HG02623 (cell line): ENCODE results near the gene MAEA.

Experiments
- ATAC-seq: cut with Tn5 transposase; IDR thresholded peaks from one replicate; pipeline ENCODE4 v1.9.1; 2021; ENCODE audit warnings: moderate library complexity; ENCODE audit not compliant: unreplicated experiment

MAEA gene

DNA sequence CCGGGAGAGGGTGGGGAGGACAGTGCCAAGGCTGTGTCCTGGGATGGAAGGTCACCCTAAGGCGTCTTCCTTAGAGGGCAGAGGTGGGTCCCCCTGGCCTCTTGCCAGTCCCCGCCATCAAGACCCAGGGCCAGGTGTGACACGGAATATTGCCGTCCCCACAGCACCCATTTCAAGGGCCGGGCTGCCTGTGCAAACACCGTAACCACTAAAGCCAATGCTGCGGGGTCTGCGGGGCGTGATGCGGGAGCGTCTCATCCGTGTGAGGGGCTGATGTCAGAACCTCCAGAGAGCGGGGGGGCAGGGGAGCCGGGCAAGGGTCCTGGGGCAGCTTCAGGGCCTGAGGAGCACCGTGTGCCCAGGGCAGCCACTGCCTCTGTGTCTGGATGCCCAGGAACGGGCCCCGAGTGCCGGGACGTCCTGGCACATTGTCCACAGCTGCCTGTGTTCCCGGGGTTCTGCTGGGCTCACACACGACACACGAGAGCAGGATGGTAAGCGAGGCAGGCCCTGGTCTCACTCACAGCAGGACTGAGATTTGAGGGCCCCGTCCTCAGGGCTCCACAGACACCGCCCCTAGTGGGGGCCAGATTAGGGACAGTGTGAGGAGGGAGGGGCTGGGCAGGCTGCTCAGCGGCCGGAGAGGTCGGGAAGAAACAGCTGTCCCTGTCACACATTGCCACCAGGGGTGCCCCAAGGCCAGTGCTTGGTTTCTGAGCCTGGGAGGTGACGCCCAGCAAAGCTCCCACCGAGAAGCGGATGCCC lies 87.3 kb downstream of the MAEA start:
- ATAC-seq, result no peak

DNA sequence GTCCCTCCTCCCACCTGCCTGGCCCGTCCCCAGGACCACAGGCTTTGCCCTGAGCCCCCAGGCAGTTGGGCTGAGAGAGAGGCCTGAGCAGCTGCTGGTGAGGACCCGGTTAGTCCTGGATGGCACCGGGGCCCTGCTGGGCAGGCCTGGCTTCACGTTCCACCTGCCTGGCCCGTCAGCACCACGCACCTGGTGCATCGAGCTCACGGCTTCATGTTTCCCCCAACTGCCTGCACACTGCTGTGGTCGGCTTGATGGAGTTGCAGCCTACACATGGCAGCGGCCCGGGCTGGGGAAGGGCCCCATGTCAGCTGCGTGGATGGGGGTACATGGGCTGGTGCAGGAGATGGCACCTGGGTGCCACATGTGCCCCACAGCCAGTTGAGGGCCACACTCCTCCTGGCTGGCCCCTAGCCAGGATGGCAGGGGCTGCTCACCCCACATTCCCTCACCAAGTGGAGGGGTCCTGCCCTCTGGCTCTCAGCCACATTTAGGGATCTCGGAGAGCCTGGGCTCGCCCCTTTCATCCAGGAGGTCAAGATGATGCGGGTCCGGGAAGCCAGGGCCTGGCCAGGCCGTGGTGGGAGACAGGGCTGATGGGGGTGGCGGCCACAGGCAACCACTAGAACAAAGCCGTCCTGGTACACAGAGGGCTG lies 88.0 kb downstream of the MAEA start:
- no peak for ATAC-seq

DNA sequence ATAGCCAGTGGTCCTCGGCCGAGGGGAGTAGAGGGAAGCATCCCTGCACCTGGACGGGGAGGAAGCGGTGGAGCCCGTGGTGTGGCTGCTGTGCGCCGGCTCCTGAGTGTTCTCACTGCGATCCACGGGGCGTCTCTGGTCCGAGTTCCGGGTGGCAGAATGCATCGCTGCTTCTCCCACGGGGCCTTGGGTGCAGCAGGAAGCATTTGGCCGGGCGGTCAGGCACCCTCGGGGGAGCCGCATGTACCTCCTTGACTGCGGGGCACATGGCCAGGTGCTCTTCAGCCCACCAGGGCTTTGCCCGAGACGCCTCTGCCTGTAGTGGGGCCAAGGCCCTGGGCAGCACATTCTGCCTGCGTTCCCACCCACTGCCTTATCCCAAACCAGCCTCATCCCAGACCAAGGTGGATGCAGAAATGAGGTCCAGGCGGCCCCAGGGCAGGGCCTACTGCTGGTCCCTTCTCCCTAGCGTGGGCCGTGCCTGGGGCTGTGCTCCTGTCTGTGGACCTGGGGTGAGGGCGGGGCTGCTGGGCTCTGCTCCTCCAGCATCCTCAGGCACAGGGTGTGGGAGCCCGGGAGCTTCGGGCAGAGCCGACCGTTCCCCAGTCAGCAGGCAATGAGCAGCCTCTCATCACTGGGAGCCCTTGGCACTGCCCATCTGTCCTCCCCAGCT lies 89.0 kb downstream of the MAEA start:
- no peak for ATAC-seq

DNA sequence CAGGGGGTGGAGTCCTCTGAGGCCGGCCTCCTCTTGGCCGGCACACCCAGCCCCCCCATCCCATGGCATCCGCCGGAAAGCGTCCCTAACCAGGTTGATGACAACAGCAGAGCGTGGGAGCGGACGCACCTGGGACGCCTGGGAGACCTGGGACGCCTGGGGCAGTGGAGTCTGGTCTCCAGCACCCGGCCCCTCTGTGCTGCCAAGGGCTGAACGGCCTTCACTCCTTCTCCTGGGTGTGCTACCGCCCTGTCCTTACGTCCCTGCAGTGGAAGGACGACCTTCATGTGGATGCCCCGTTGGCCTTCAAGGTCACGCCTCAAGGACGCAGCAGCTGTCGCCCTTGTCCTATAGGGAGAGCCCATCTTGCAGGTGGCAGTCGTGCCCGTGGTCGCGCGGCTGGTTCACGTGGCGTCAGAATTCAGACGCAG lies 89.7 kb downstream of the MAEA start:
- no peak for ATAC-seq

DNA sequence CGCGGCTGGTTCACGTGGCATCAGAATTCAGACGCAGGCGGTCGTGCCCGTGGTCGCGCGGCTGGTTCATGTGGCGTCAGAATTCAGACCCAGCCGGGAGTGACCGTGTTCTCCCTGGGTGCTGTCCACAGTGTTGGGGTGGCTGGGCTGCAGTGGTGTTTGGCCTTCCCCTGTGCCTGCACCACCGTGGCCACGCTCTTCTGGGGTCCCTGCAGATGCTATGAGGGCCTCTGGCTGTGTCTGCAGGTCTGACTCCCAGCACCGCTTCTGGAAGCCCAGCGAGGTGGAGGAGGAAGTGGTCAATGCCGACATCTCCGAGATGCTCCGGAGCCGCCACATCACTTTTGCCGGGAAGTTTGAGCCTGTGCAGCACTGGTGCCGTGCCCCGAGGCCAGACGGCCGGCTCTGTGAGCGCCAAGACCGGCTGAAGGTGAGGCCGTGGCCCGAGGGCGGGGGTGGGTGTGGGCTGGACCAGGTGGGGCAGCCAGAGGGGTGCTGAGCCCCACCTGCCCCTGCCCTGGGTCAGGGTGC lies 90.2 kb downstream of the MAEA start:
- no peak for ATAC-seq

DNA sequence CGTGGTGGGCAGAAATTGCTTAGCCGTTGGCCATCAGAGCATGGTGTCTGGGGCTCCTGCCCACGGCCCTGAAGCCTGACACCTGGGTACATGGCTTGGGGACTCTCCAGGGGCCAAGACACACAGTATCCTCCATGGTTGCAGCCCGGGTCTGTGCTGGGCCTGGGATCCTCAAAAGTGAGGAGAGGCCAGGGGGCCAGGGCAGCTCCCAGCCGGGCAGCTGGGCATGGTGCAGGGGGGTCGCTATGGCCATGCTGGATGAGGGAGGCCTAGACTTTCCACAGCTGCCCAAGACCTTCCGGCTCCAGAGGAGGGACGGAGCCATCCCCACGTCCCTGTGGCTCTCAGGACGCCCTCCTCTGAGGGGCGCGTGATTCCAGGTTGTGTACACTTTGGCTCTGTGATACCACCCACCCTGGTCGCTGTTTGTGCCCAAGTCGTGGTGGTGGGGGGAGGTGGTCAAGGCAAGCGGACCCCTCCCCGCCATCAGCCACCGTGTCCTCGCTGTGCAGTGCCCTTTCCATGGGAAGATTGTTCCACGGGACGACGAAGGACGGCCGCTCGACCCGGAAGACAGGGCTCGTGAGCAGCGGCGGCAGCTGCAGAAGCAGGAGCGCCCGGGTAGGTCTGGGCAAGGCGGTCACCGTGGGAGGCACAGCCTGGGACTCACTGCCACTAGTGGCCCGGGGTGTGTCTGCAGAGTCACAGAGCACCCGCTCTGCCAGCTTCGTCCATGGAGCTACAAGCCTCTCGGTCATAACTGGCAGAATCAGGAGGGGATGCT lies 90.9 kb downstream of the MAEA start:
- no peak for ATAC-seq

DNA sequence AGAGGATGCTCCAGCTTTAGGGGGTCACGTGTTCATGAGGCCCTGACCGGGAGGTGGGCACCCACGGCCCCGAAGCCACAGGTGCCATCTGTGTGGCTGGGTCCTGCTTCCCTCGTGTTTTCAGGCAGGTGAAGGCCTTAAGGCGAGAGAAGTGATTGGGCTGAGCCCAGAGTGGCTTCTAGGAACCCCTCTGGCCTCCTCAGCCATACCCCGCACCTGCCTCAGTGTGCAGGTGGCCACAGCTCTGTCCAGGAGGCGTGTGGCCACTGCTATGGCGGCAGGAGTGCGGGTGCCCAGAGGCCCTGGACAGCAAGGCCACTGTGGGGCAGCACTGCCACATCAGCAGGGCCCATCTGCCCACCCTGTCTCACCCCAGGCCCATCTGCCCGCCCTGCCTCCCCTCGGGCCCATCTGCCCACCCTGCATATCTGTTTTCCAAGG lies 91.5 kb downstream of the MAEA start:
- no peak for ATAC-seq

DNA sequence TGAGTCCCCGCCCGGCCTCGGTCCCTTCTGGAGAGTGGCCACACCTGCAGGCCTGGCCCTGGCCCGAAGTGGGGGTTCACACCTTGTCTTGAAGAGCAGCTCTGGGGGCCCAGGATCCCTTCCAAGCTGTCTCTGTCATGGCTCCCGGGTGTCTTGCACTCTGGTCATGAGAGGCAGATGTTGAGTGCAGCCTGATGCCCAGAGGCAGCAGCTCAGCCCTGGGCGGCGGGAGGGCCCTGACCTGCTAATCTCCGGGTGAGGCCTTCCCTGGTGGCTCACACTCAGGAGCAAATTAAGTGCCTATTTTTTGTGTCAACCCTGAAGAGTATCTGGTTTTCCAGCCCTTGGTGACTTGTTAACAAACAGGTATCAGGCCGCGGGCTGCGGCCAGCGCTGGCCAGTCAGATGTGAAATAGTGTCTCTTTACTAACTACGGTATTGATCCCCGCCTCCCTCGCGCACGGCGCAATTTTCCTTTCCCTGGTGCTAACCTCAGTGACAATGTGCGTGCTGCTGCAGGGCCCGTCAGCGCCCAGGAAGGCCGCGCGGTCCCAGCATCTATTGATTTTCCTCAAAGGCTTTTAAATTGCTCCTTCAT lies 92.4 kb downstream of the MAEA start:
- no peak for ATAC-seq

DNA sequence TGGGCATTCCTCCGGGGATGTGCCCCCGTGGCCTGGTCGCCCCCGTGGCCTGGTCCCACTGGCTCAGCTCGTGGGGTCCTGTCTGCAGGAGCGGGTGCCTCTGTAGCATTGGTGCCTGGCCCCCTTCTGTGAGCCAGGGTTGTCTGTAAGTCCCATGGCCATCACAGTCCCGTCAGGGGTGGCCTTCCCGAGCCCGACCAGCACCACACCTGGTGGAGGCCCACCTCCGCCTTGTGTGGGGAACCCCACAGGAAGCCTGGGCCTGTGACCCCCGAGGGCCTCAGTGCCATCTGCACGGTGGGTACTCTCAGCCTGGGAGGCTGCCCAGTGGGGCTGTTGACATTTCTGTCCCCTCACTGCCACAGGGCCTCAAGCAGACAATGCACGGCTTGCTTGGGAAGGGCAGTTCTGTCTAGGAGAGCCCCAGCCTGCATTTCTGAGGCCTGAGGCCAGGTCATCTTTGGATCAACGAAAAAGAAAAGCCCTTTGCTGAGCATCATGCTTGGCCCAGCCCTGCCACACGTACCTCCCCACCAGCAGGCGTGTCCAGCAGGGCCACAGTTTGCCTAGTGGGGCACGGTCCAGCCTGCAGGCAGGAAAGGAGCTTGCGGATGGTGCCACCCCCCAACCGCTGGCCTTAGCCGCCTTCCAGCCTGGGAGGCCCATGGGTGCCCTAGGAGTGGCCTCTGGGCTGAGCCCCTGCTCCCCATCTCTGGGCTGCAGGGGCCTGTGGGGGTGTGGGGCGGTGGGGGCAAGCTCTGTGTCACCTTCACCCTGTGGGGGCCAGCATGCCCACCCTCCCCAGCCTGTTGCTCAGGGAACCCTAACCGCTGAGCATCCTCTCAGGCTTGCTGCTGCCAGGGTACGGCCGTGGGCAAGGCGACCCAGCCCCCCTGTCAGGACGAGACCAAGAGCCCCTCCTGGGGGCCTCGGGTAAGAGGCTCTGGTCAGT lies 93.4 kb downstream of the MAEA start:
- no peak for ATAC-seq

DNA sequence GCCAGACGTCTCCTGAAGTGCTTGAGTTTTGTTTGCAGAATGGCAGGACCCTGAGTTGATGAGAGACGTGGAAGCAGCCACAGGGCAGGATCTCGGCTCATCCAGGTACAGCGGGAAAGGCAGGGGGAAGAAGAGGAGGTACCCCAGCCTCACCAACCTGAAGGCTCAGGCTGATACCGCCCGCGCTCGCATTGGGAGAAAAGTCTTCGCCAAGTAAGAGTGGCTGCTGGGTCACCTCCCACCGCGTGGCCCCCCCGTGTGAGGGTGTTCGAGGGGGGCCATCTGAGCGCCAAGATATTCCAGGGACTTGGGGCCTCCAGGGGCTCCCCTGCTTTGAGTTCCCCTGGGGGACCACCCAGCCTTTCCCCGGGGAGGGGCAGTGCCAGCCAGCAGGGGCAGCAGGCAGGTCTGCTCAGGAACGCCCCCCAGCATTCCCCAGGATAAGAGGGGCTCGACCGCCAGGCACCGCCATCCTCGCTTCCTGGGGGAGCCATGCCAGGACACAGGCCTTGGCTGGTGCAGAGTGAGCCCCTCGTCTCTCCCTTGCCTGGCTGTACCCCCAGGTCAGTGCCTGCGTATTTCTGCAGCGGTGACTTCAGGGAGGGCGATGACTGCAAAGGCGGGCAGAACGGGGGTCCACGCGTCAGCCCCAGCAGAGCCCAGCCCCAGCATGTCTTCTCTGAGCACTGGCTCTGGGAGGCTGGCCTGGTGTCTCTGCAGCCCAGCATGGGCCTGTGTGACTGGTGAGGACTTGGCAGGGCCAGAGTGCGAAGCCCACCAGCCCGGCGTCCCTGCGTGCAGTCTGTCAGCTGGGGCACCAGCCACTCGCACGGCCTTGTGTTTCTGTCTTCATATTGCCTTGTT lies 94.3 kb downstream of the MAEA start:
- ATAC-seq, result no peak

DNA sequence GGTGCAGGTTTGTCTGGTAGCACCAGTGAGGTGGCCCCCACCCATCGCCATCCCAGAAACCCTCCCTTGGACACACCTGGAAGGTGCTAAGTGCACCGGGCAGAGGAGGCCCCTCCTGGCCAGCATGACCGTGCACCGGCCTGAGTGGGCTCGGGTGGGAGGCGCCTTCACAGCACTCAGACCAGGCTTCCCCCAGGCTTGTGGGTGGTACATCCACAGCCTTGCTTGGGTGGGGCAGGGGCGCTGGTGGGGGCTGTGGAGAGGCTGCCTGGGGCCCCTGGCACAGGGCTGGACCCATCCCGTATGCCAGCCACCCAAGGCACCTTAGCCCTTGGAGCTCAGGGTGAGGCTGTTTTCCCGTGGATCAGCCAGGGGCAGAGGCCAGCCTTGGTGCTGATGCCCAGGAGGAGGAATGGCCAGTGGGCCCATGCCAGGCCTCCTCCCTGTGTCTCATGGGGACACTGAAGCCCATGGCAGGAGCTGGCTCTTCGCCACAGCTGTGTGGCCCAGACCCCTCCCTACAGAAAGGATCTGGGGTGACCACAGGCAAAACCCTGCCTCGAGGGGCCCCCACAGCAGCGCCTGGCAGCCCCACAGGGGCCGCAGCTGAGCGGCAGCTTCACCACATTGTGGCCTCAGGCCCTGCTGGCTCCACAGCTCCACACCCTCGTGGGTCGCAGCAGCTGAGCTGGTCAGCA lies 95.1 kb downstream of the MAEA start:
- no peak for ATAC-seq

DNA sequence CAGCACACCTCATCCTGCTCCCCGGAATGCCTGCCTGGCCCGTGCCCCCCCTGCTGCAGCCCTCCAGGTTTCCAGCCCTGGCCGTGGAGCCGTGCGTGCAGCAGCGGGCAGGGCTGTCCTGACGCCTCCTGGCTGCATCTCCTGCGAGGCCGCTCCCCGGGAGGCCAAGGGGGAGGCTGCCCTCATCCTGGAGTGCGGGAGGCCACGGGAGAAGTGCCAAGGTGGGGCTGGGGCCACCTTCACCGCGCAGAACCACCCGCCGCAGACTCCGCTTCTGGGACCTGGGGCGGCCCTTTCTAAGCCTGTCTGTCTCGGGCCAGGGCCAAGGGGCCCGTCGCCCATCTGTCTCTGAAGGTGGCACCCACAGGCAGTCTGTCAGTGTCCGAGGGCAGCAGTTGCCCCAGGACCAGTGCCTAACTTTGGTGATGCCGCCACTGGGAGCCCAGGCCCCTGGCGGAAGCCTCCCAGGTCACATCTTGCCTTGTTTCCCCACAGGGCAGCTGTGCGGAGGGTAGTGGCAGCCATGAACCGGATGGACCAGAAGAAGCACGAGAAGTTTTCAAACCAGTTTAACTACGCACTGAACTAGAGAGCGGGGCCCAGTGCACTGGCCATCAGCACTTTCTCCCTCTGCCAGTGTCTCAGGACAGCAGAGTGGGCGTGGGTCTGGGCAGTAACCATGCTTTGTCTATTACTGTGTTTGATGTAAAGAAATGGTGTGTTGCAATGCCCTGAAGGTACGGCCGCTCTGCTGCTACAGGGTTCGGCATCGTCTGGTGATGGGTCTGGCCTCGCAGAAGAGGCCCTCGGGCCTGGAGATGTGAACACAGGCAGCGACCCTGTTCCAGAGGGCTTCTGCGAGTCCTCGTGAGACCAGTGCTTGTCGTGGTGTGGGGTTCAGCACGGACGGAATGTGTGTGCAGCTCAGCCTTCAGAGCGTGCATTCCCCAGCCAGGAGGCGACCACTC lies 96.0 kb downstream of the MAEA start:
- ATAC-seq, result no peak
